ENCODE results near the gene TMEM178B.

Gene TMEM178B

GRCh38 chr7:141349338-141349737 lies 275.5 kb downstream of the TMEM178B start (continued):
- no peak for TF ChIP-seq ZNF658 (tag by site-specific recombination; IDR thresholded peaks at IDR 0.05)

- Histone ChIP-seq H3K36me3 (ENCODE audit: control insufficient read depth in 2 of 2, insufficient read depth in 1 of 2, low read length in 2 of 2) (no peaks in the 10 kb centered on the region), H3K4me1 (ENCODE audit: control insufficient read depth, insufficient read depth, low read length) (no peaks in the 10 kb centered on the region), H3K9me3 (ENCODE audit: control insufficient read depth, insufficient read depth, low read depth, low read length) (no peaks in the 10 kb centered on the region), H3K27ac (ENCODE audit: extremely low read depth, low read depth, low read length) (no peak overlapping the region), H3K4me3 (ENCODE audit: low read depth, low read length) (no peak overlapping the region)
- ChIA-PET POLR2A (no interaction called here), CTCF (no interaction called here)
- TF ChIP-seq ZBTB17 (tag by site-specific recombination; IDR thresholded peaks at IDR 0.05) (peak; percentile 85), ZNF266 (tag by site-specific recombination; IDR thresholded peaks at IDR 0.05; ENCODE audit: low read depth) (no peak), ZNF366 (tag by site-specific recombination; conservative IDR thresholded peaks at IDR 0.05) (peak; percentile 72), HOXC10 (CRISPR knock-in tag; IDR thresholded peaks at IDR 0.05) (no peak)
Measured at GRCh38 chr7:141349804-141350203, 275.9 kb downstream of the TMEM178B start.

- Histone ChIP-seq H3K27ac (ENCODE audit: extremely low read depth, low read depth, low read length) (no peak overlapping the region), H3K4me3 (ENCODE audit: low read depth, low read length) (no peak overlapping the region), H3K4me1 (ENCODE audit: control insufficient read depth, insufficient read depth, low read length) (no peaks in the 10 kb centered on the region), H3K36me3 (ENCODE audit: control insufficient read depth in 2 of 2, insufficient read depth in 1 of 2, low read length in 2 of 2) (no peaks in the 10 kb centered on the region), H3K9me3 (ENCODE audit: control insufficient read depth, insufficient read depth, low read depth, low read length) (no peaks in the 10 kb centered on the region)
- CTCF ChIA-PET: no interaction called here
- TF ChIP-seq MZF1 (tag by site-specific recombination; IDR thresholded peaks at IDR 0.05; ENCODE audit: borderline replicate concordance): no peak
- TF ChIP-seq ZNF571 (tag by site-specific recombination; IDR thresholded peaks at IDR 0.05): no peak
- no peak for TF ChIP-seq BCL6B (tag by site-specific recombination; IDR thresholded peaks at IDR 0.05)
- no peak for TF ChIP-seq PRDM10 (tag by site-specific recombination; IDR thresholded peaks at IDR 0.05)
- POLR2A ChIA-PET: no interaction called here
Measured at GRCh38 chr7:141351175-141351574, 277.3 kb downstream of the TMEM178B start.

- Histone ChIP-seq H3K4me3 (ENCODE audit: low read depth, low read length) (no peak overlapping the region), H3K9me3 (ENCODE audit: control insufficient read depth, insufficient read depth, low read depth, low read length) (no peaks in the 10 kb centered on the region), H3K27ac (ENCODE audit: extremely low read depth, low read depth, low read length) (no peak overlapping the region), H3K4me1 (ENCODE audit: control insufficient read depth, insufficient read depth, low read length) (no peaks in the 10 kb centered on the region), H3K36me3 (ENCODE audit: control insufficient read depth in 2 of 2, insufficient read depth in 1 of 2, low read length in 2 of 2) (no peaks in the 10 kb centered on the region)
- ChIA-PET CTCF (no interaction called here), POLR2A (no interaction called here)
- no peak for TF ChIP-seq ZNF449 (tag by site-specific recombination; IDR thresholded peaks at IDR 0.05)
- TF ChIP-seq SCRT1 (tag by site-specific recombination; IDR thresholded peaks at IDR 0.05; ENCODE audit: borderline replicate concordance): no peak
- no peak for TF ChIP-seq ZNF658 (tag by site-specific recombination; IDR thresholded peaks at IDR 0.05)
- TF ChIP-seq REST (tag by site-specific recombination; IDR thresholded peaks at IDR 0.05): no peak
- TF ChIP-seq ZNF175 (tag by site-specific recombination; IDR thresholded peaks at IDR 0.05): no peak
- no peak for TF ChIP-seq ZNF555 (tag by site-specific recombination; conservative IDR thresholded peaks at IDR 0.05)
- TF ChIP-seq ZNF19 (tag by site-specific recombination; IDR thresholded peaks at IDR 0.05; ENCODE audit: low read depth): no peak
- TF ChIP-seq ZBTB21 (tag by site-specific recombination; IDR thresholded peaks at IDR 0.05): no peak
- no peak for TF ChIP-seq PATZ1 (tag by site-specific recombination; IDR thresholded peaks at IDR 0.05)
- no peak for TF ChIP-seq KLF10 (tag by site-specific recombination; IDR thresholded peaks at IDR 0.05)
Measured at GRCh38 chr7:141352955-141353354, 279.1 kb downstream of the TMEM178B start.
